Measurements from ENCODE around the gene HERC4.

HERC4 gene, protein sequence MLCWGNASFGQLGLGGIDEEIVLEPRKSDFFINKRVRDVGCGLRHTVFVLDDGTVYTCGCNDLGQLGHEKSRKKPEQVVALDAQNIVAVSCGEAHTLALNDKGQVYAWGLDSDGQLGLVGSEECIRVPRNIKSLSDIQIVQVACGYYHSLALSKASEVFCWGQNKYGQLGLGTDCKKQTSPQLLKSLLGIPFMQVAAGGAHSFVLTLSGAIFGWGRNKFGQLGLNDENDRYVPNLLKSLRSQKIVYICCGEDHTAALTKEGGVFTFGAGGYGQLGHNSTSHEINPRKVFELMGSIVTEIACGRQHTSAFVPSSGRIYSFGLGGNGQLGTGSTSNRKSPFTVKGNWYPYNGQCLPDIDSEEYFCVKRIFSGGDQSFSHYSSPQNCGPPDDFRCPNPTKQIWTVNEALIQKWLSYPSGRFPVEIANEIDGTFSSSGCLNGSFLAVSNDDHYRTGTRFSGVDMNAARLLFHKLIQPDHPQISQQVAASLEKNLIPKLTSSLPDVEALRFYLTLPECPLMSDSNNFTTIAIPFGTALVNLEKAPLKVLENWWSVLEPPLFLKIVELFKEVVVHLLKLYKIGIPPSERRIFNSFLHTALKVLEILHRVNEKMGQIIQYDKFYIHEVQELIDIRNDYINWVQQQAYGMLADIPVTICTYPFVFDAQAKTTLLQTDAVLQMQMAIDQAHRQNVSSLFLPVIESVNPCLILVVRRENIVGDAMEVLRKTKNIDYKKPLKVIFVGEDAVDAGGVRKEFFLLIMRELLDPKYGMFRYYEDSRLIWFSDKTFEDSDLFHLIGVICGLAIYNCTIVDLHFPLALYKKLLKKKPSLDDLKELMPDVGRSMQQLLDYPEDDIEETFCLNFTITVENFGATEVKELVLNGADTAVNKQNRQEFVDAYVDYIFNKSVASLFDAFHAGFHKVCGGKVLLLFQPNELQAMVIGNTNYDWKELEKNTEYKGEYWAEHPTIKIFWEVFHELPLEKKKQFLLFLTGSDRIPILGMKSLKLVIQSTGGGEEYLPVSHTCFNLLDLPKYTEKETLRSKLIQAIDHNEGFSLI

GRCh38 chr10:68074775-68075549, at the start of gene HERC4:
Gene HERC4 (minus strand): TSS chr10:68075283. CDS start chr10:68073108, 2,175 bp downstream.
- DNase-seq, result peak; percentile 84 to 96 (median 92)
- intact Hi-C loops (cut with DNase I), result loop anchor here (2.0 to 10.0 kb wide), 5 partner anchors 80 to 257 kb away; partner anchors contain the start of genes ATOH7, HNRNPH3, PBLD and SIRT1

GRCh38 chr10:68124718-68125117, 49.6 kb upstream of the HERC4 start:
- intact Hi-C loops (cut with DNase I), result no loop called here
- DNase-seq, result no peak

DNA sequence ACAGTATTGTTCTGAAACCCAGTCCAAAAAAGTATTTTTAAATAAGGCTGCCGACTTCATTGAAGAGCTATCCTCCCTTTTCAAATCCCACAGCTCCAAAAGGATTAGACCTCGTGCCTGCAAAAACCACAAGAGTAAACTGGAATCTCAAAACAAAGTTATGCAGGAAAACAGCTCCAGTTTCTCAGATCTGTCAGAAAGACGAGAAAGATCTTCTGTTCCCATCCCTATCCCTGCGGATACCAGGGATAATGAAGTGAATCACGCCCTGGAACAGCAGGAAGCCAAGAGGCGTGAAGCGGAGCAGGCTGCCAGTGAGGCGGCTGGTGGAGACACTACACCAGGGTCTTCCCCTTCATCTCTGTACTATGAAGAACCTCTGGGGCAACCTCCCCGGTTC, 46.8 kb upstream of the HERC4 start:
- no peak for DNase-seq

GRCh38 chr10:68121020-68121743, 46.1 kb upstream of the HERC4 start:
- DNase-seq, result no peak
- intact Hi-C loops (cut with DNase I), result no loop called here

More for the DNA sequence above, 46.8 kb upstream of the HERC4 start:
- intact Hi-C loops (cut with DNase I), result no loop called here

DNA sequence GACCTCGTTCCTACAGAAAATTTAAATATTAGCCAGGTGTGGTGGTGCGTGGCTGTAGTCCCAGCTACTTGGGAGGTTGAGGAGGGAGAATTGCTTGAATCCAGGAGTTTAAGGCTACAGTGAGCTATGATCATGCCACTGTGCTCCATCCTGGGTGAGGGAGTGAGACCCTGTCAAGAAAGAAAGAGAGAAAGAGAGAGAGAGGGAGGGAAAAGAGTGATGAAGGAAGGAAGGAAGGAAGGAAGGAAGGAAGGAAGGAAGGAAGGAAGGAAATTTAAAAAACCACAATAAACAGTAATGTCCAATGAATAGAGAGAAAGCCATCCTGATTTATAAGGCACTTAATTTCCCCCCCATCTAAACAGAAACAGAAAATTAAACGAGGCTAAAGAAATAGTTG, 43.6 kb upstream of the HERC4 start:
- no peak for DNase-seq
- intact Hi-C loops (cut with DNase I), result no loop called here

GRCh38 chr10:68112837-68113236, 37.8 kb upstream of the HERC4 start:
- intact Hi-C loops (cut with DNase I), result no loop called here
- DNase-seq, result no peak

DNA sequence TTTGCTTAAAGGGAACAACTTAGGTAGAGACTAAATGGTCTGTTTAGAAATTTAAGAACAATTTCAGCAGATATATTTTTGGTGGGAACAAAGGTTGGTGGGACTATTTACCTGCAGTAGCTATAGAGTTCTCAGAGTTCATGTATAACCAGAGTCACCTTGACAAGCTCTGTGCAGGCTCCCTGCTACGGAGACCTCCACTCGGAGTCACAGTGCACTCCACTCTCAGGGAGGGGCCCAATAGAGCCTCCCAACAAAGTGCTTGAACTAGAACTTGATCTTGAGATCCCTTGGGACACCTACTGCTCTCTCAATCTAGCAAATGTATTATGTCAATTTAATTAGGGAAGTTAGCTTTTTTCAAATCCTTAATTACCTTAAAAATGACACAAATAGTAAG, 36.5 kb upstream of the HERC4 start:
- intact Hi-C loops (cut with DNase I), result no loop called here
- DNase-seq, result no peak

GRCh38 chr10:68110027-68110426, 34.9 kb upstream of the HERC4 start:
- DNase-seq, result no peak
- intact Hi-C loops (cut with DNase I), result no loop called here

- DNase-seq, result no peak
- intact Hi-C loops (cut with DNase I), result no loop called here
These were observed 34.2 kb upstream of the HERC4 start, which contains the start of gene MYPN for GRCh38 chr10:68109331-68109730. Gene MYPN (plus strand): TSS chr10:68109488. CDS start chr10:68121439, 11,951 bp downstream.

GRCh38 chr10:68108653-68109052, 33.6 kb upstream of the HERC4 start:
- no peak for DNase-seq
- intact Hi-C loops (cut with DNase I), result no loop called here

DNA sequence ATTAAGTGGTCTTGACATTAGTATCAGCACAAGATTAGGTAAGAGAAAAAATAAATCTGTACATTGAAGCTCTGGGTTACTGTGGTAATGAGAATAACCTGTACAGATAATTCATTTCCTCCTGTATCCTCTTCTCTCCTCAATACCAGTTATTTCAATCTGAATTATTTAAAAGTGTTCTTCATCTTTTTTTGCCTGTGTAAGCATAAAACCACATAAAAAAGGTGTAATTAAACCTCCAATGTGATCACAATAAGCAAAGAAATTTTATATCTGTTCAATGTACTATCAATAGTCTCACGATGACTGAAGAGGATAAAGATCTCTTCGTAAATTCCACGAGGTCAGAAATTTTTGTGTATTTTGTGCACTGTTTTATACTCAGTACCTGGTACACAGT, 33.0 kb upstream of the HERC4 start:
- intact Hi-C loops (cut with DNase I), result no loop called here

GRCh38 chr10:68107651-68108050, 32.6 kb upstream of the HERC4 start:
- intact Hi-C loops (cut with DNase I), result no loop called here
- DNase-seq, result no peak

More for the DNA sequence above, 33.0 kb upstream of the HERC4 start:
- DNase-seq, result no peak

DNA sequence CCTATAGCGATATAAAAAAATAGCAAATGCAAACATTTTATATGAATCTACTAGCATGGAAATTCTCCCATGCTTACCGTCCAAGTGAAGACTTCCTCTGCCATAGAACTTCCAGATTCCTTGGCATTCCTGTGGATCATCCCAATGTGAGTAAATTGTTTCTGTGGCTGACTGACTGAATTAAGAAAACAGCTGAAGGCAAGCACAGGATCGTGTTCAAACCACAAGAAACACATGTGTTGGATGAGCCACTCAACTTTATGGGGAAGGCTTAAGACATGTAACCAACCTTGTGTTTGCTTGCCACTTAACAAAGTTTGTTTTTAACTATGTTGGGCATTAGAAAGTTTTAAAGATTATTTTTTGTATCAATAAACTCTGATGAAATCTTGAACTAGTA, 31.6 kb upstream of the HERC4 start:
- intact Hi-C loops (cut with DNase I), result no loop called here
- no peak for DNase-seq

GRCh38 chr10:68105820-68106219, 30.7 kb upstream of the HERC4 start:
- DNase-seq, result peak in 32 of 42 donors; percentile 10 to 75 (median 43)
- intact Hi-C loops (cut with DNase I), result no loop called here

- DNase-seq, result no peak
- intact Hi-C loops (cut with DNase I), result no loop called here
These were observed 28.8 kb upstream of the HERC4 start for GRCh38 chr10:68103901-68104300.

DNA sequence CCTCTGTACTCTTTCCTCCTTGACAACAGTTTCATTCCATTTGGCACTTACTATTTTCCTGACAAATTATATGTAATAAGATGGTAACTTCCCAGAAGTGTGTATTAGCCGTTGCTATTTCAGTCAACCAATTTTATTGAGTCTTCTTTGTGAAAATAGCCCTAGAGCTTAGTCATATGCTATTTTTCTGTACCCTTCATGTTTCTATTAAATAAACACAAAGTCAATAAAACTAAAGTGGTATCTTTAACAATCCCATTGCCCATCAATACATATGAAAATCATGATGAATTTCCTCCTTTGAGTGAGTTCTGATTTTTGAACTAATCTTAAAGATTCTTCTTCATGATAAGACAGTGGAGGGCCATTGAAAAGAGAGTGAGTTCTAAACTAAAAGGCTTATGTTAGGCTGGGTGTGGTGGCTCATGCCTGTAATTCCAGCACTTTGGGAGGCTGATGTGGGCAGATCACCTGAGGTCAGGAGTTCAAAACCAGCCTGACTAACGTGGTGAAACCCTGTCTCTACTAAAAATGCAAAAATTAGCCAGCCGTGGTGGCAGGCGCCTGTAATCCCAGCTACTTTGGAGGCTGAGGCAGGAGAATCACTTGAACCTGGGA, 28.3 kb upstream of the HERC4 start:
- no peak for DNase-seq
- intact Hi-C loops (cut with DNase I), result no loop called here

GRCh38 chr10:68101066-68101465, 26.0 kb upstream of the HERC4 start:
- DNase-seq, result no peak
- intact Hi-C loops (cut with DNase I), result no loop called here

DNA sequence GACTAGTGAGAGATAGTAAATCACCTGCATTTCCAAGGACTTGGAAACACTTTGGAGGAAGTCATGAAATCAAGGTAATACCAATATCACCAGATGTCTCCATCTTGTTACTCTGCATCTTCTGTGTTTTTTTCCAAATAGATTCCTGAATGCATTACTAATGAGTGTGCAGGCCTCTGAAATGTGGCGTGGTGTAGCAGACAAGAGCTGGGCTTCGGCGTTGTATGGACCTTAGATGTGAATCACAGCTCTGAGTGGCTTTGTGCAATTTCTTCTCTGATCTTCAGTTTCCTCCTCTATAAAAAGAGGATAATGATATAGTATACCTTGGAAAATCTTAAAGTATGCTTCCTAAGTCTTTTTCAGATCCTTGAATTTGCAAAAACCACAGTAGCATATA, 24.7 kb upstream of the HERC4 start:
- intact Hi-C loops (cut with DNase I), result no loop called here
- no peak for DNase-seq
